HepG2 (cell line): ENCODE measurements around the gene AK3.

Experiments
- ARID4A ChIP-seq: sonication (generic); formaldehyde crosslinking; IDR thresholded peaks from 2 replicates; pipeline ENCODE4 v1.5.0; 2020; ENCODE audit warnings: mild to moderate bottlenecking, missing genetic modification reagents, borderline replicate concordance
- CREB1 ChIP-seq, 2 experiments: fragments of 450-650 bp in 1 of 2; IDR thresholded peaks; 2 replicates each; pipeline ENCODE4 v1.6.1; 2016 to 2017; ENCODE audit warnings: control low read depth in 1 of 2, mild to moderate bottlenecking in 1 of 2, missing compliant biosample characterization in 1 of 2, missing genetic modification characterization in 1 of 2
- CTCF ChIP-seq: sonication (generic); formaldehyde crosslinking; IDR thresholded peaks from 2 replicates; pipeline ENCODE4 v1.5.0; 2020; ENCODE audit warnings: mild to moderate bottlenecking, missing genetic modification reagents, moderate library complexity
- DBP ChIP-seq: sonication (generic); formaldehyde crosslinking; IDR thresholded peaks from 2 replicates; pipeline ENCODE4 v1.4.0; 2020; ENCODE audit warnings: missing genetic modification reagents; ENCODE audit errors: not compliant biosample characterization
- NFIC ChIP-seq: IDR thresholded peaks from 2 replicates; pipeline ENCODE4 v1.6.1; 2012; ENCODE audit warnings: mild to moderate bottlenecking, low read length, inconsistent platforms
- PBX3 ChIP-seq: sonication (generic); formaldehyde crosslinking; IDR thresholded peaks from 2 replicates; pipeline ENCODE4 v1.8.1; 2023; ENCODE audit warnings: missing genetic modification reagents, inconsistent platforms, borderline replicate concordance
- PHB2 ChIP-seq: fragments of 450-650 bp; IDR thresholded peaks from 2 replicates; pipeline ENCODE4 v1.6.1; 2018; ENCODE audit not compliant: partially characterized antibody
- RBFOX2 ChIP-seq: fragments of 200-400 bp; formaldehyde crosslinking; IDR thresholded peaks from 2 replicates; pipeline ENCODE4 v1.6.1; 2017; ENCODE audit warnings: low read depth, mild to moderate bottlenecking, low read length
- REST ChIP-seq, 2 experiments: IDR thresholded peaks; 2 replicates each; pipeline ENCODE4 v1.6.1; 2011 to 2012; ENCODE audit warnings: low read length in 2 of 2, borderline replicate concordance in 1 of 2, low read depth in 1 of 2, mild to moderate bottlenecking in 1 of 2, moderate library complexity in 1 of 2
- ZNF414 ChIP-seq: sonication (generic); formaldehyde crosslinking; IDR thresholded peaks from 2 replicates; pipeline ENCODE4 v1.5.0; 2020; ENCODE audit warnings: missing genetic modification reagents
- ZNF546 ChIP-seq: sonication (generic); formaldehyde crosslinking; conservative IDR thresholded peaks from 2 replicates; pipeline ENCODE4 v1.8.1; 2023; ENCODE audit warnings: mild to moderate bottlenecking, missing genetic modification reagents
- ZNF816 ChIP-seq: sonication (generic); formaldehyde crosslinking; IDR thresholded peaks from 2 replicates; pipeline ENCODE4 v1.8.0; 2022; ENCODE audit warnings: missing genetic modification reagents, mild to moderate bottlenecking, borderline replicate concordance
- ZSCAN29 ChIP-seq: sonication (generic); formaldehyde crosslinking; conservative IDR thresholded peaks from 2 replicates; pipeline ENCODE4 v1.4.0; 2020; ENCODE audit warnings: mild to moderate bottlenecking, missing genetic modification reagents

GRCh38 chr9:4684820-4685219 is 56.2 kb downstream of the AK3 start:
- no peak for TF ChIP-seq NFIC
- no peak for TF ChIP-seq ZNF414 (CRISPR knock-in tag)
- TF ChIP-seq REST (IDR thresholded peaks at IDR 0.05; ENCODE audit: borderline replicate concordance in 1 of 2, low read depth in 1 of 2, low read length in 2 of 2), result no peak
- TF ChIP-seq PBX3 (CRISPR knock-in tag), result no peak
- TF ChIP-seq ZNF546 (CRISPR knock-in tag), result no peak
- TF ChIP-seq PHB2, result no peak
- TF ChIP-seq CTCF (CRISPR knock-in tag), result no peak
- no peak for TF ChIP-seq CREB1 (IDR thresholded peaks at IDR 0.05)
- TF ChIP-seq CREB1 (CRISPR knock-in tag; IDR thresholded peaks at IDR 0.05), result no peak
- TF ChIP-seq ARID4A (CRISPR knock-in tag), result no peak
- no peak for TF ChIP-seq ZNF816 (CRISPR knock-in tag)
- no peak for TF ChIP-seq DBP (CRISPR knock-in tag)
- no peak for TF ChIP-seq RBFOX2
- TF ChIP-seq ZSCAN29 (CRISPR knock-in tag), result no peak
